Mesendoderm (in vitro differentiated cells): ENCODE data around the gene TRIM56.
"Not testable (repeated sequence)": the region's sequence is repeated elsewhere in the genome, so short reads cannot be mapped to it uniquely, and the experiment has no call there.

Experiments
- DNase-seq: peaks from one replicate; pipeline ENCODE4 v3.0.0; 2013
- H2AK5ac ChIP-seq: 2 replicates; pipeline ENCODE4 v1.6.1; 2013; ENCODE audit warnings: low read length, inconsistent platforms
- H2BK120ac ChIP-seq: 2 replicates; pipeline ENCODE4 v1.6.1; 2013; ENCODE audit warnings: low read depth, mild to moderate bottlenecking, low read length, moderate library complexity, mixed read lengths
- H2BK15ac ChIP-seq: replicated peaks from 2 replicates; pipeline ENCODE4 v1.6.1; 2013; ENCODE audit warnings: low read depth, mild to moderate bottlenecking, moderate library complexity
- H2BK5ac ChIP-seq: 2 replicates; pipeline ENCODE4 v1.6.1; 2013; ENCODE audit warnings: low read length, inconsistent platforms
- H3K18ac ChIP-seq: 2 replicates; pipeline ENCODE4 v1.6.1; 2013; ENCODE audit warnings: mild to moderate bottlenecking, low read length, mixed read lengths
- H3K23ac ChIP-seq: one replicate; pipeline ENCODE4 v1.6.1; 2013; ENCODE audit warnings: low read length
- H3K27ac ChIP-seq: 2 replicates; pipeline ENCODE4 v1.5.1; 2013; ENCODE audit warnings: low read depth, mild to moderate bottlenecking, inconsistent platforms, low read length, moderate library complexity
- H3K27me3 ChIP-seq: 2 replicates; pipeline ENCODE4 v1.6.1; 2013; ENCODE audit warnings: low read length, control low read depth, mild to moderate bottlenecking, inconsistent platforms; ENCODE audit not compliant: insufficient read depth, poor library complexity
- H3K36me3 ChIP-seq: 2 replicates; pipeline ENCODE4 v1.6.1; 2013; ENCODE audit warnings: low read length, inconsistent platforms; ENCODE audit not compliant: control insufficient read depth, insufficient read depth
- H3K4ac ChIP-seq: one replicate; pipeline ENCODE4 v1.6.1; 2013; ENCODE audit warnings: low read depth, mild to moderate bottlenecking, low read length, moderate library complexity
- H3K4me1 ChIP-seq: 2 replicates; pipeline ENCODE4 v1.6.1; 2013; ENCODE audit warnings: low read depth, low read length, inconsistent platforms; ENCODE audit not compliant: control insufficient read depth
- H3K4me2 ChIP-seq: 2 replicates; pipeline ENCODE4 v1.6.1; 2013; ENCODE audit warnings: low read length
- H3K4me3 ChIP-seq: 2 replicates; pipeline ENCODE4 v1.5.1; 2013; ENCODE audit warnings: mild to moderate bottlenecking, low read length
- H3K56ac ChIP-seq: one replicate; pipeline ENCODE4 v1.6.1; 2013; ENCODE audit warnings: low read length
- H3K79me1 ChIP-seq: 2 replicates; pipeline ENCODE4 v1.6.1; 2013; ENCODE audit warnings: low read length, inconsistent platforms
- H3K79me2 ChIP-seq: 2 replicates; pipeline ENCODE4 v1.6.1; 2013; ENCODE audit warnings: mild to moderate bottlenecking, low read length; ENCODE audit not compliant: control insufficient read depth, insufficient read depth
- H3K9ac ChIP-seq: 2 replicates; pipeline ENCODE4 v1.6.1; 2013; ENCODE audit warnings: low read length, inconsistent platforms
- H4K5ac ChIP-seq: one replicate; pipeline ENCODE4 v1.6.1; 2013; ENCODE audit warnings: low read length
- H4K8ac ChIP-seq: one replicate; pipeline ENCODE4 v1.6.1; 2013; ENCODE audit warnings: low read depth, mild to moderate bottlenecking, control low read depth, low read length, moderate library complexity
- WGBS: extraction: QIAGEN DNeasy Blood & Tissue Kit; methylation state at CpG from one replicate; pipeline ENCODE4 v1.1.7; 2013; ENCODE audit warnings: low lambda C conversion rate, missing lambda C conversion rate; ENCODE audit not compliant: insufficient coverage; ENCODE audit errors: extremely low coverage; 5-methylcytosine and 5-hydroxymethylcytosine counted together

Gene TRIM56

DNA sequence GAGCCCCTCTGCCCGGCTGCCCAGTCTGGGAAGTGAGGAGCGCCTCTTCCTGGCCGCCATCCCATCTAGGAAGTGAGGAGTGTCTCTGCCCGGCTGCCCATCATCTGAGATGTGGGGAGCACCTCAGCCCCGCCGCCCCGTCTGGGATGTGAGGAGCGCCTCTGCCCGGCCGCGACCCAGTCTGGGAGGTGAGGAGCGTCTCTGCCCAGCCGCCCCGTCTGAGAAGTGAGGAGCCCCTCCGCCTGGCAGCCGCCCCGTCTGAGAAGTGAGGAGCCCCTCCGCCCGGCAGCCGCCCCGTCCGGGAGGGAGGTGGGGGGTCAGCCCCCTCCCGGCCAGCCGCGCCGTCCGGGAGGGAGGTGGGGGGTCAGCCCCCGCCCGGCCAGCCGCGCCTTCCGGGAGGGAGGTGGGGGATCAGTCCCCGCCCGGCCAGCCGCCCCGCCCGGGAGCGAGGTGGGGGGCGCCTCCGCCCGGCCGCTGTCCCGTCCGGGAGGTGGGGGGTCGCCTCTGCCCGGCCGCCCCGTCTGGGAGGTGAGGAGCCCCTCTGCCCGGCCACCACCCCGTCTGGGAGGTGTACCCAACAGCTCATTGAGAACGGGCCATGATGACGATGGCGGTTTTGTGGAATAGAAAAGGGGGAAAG is 7.1 kb downstream of the TRIM56 start:
- not testable (repeated sequence) for DNase-seq, H3K79me1 ChIP-seq, H4K5ac ChIP-seq, H3K79me2 ChIP-seq, H3K36me3 ChIP-seq, H2AK5ac ChIP-seq, H3K27me3 ChIP-seq, H2BK15ac ChIP-seq, H3K4me3 ChIP-seq, H3K27ac ChIP-seq, H3K56ac ChIP-seq, H3K4ac ChIP-seq, H2BK5ac ChIP-seq, H3K4me1 ChIP-seq, H3K18ac ChIP-seq, H3K9ac ChIP-seq, H3K4me2 ChIP-seq, H2BK120ac ChIP-seq, H3K23ac ChIP-seq, H4K8ac ChIP-seq
- no CpG with 5 or more reads among the region's 53 CpGs for WGBS

DNA sequence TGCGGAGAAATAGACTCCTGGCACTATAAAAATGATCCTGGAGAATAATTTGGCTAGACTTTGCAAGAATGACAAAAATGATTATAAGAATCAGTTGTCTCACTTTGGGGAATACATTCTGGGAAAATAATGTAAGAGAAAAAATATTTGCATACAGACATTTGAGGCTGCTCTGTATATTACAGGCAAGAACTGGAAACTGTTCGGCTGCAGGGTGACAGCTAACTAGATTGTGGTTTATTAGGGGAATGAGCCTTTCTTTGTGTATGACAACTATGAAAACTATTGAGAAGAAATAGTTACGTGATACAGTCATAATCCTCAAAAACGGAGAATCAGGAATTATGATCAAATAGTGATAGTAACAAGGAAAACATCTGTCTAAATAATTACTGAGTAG is 8.6 kb downstream of the TRIM56 start:
- Histone ChIP-seq H4K5ac (no peak overlapping the region), H2BK5ac (no peak overlapping the region), H3K27ac (no peak overlapping the region), H3K79me1 (no peaks in the 10 kb centered on the region), H3K9ac (no peak overlapping the region), H2BK15ac (no peak overlapping the region), H3K4me3 (no peak overlapping the region), H2BK120ac (no peak overlapping the region), H3K4ac (no peak overlapping the region), H3K56ac (no peak overlapping the region), H2AK5ac (no peak overlapping the region), H3K79me2 (no peaks in the 10 kb centered on the region), H4K8ac (no peak overlapping the region), H3K27me3 (no peaks in the 10 kb centered on the region), H3K4me1 (no peaks in the 10 kb centered on the region), H3K4me2 (no peak overlapping the region), H3K18ac (no peak overlapping the region), H3K23ac (no peak overlapping the region), H3K36me3 (no peaks in the 10 kb centered on the region)
- DNase-seq: no peak
- no CpG with 5 or more reads among the region's 4 CpGs for WGBS

DNA sequence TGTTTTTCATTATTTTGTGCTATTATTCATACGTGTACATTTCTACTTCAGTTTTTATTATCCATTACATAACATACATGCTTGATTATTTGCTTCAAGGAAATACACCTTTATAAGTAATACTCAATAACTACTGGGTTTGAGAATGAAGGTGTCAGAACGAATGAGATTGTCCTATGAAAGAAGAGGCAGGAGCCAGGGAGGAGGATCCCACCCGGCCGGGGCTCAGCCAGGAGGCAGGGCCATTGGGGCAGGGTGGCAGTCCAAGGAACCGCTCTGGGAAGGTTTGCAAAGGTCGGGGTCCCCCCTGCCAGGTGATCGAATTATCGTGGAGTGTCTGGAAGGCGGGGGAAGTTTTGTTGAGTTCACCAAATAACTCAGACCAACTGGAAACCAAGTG is 9.1 kb downstream of the TRIM56 start:
- no CpG with 5 or more reads among the region's 9 CpGs for WGBS
- Histone ChIP-seq H3K4me3 (no peak overlapping the region), H3K79me1 (no peaks in the 10 kb centered on the region), H3K27me3 (no peaks in the 10 kb centered on the region), H3K36me3 (no peaks in the 10 kb centered on the region), H3K79me2 (no peaks in the 10 kb centered on the region), H3K18ac (no peak overlapping the region), H2BK5ac (no peak overlapping the region), H3K23ac (no peak overlapping the region), H3K9ac (no peak overlapping the region), H3K4me1 (no peaks in the 10 kb centered on the region), H3K4me2 (no peak overlapping the region), H3K4ac (no peak overlapping the region), H2BK15ac (no peak overlapping the region), H4K8ac (no peak overlapping the region), H2BK120ac (no peak overlapping the region), H2AK5ac (no peak overlapping the region), H3K27ac (no peak overlapping the region), H3K56ac (no peak overlapping the region), H4K5ac (no peak overlapping the region)
- DNase-seq: no peak

DNA sequence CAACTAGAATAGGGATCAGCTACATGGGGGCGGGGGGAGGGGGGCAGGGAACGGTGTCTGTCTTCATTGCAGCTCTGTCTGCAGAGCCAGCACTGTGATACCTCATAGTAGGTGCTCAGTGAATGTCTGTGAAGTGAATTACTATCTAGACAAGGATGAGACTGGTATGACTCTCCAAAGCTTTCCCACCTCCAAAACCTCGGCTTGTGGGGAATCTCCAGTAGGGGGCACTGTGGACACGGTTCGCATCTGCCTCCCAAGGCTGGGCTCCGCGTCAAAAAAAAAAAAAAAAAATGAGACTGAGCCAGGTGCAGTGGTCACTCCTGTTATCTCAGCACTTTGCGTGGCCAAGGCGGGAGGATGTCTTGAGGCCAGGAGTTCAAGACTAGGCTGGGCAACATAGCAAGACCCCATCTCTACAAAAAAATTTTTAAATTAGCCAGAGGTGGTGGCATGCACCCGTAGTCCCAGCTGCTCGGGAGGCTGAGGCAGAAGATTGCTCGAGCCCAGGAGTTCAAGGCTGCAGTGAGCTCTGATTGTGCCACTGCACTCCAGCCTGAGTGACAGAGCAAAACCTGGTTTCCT is 9.6 kb downstream of the TRIM56 start:
- no peak overlapping the region for H3K18ac ChIP-seq
- DNase-seq: peak; percentile 83
- no peak overlapping the region for H3K56ac ChIP-seq
- no peak overlapping the region for H3K23ac ChIP-seq
- no peaks in the 10 kb centered on the region for H3K79me1 ChIP-seq
- H3K79me2 ChIP-seq: no peaks in the 10 kb centered on the region
- no peak overlapping the region for H3K4ac ChIP-seq
- no peak overlapping the region for H2BK15ac ChIP-seq
- H3K27ac ChIP-seq: no peak overlapping the region
- H3K4me1 ChIP-seq: no peaks in the 10 kb centered on the region
- no peaks in the 10 kb centered on the region for H3K27me3 ChIP-seq
- H3K4me2 ChIP-seq: no peak overlapping the region
- WGBS: no CpG with 5 or more reads among the region's 12 CpGs
- no peak overlapping the region for H4K8ac ChIP-seq
- no peak overlapping the region for H2AK5ac ChIP-seq
- H4K5ac ChIP-seq: no peak overlapping the region
- no peak overlapping the region for H2BK5ac ChIP-seq
- no peak overlapping the region for H2BK120ac ChIP-seq
- no peaks in the 10 kb centered on the region for H3K36me3 ChIP-seq
- H3K4me3 ChIP-seq: no peak overlapping the region
- no peak overlapping the region for H3K9ac ChIP-seq

DNA sequence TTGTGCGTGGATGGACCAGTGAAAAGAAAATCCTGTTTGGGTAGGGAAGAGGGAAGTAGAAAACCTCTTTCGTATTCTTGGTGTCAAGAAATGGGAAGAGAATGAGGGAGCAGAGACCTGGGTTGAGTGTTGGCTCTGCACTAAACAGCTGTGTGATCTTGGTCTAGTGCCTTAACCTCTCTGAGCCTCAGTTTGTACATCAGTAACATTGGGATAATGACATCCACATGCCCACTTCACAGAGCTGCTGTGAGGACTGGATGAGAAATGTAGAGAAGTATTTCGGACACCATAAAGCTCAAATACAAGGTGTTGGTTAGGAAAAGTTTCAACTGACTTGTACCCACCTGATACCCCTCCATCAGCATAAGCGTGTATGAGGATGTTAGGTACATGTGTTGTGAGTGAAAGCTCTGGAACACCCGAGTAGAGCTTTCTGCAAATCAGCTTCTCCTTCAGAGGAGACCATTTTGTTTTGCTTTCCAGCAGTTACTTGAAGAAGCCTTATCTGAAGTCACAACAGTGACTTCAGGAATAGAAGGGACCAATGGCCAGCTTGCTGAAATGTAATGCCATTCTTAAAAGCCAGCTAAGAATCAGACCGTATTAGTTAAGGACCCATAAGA is 11.2 kb downstream of the TRIM56 start:
- H3K9ac ChIP-seq: no peak overlapping the region
- no peaks in the 10 kb centered on the region for H3K79me1 ChIP-seq
- no peak overlapping the region for H3K27ac ChIP-seq
- no peaks in the 10 kb centered on the region for H3K27me3 ChIP-seq
- H3K23ac ChIP-seq: no peak overlapping the region
- no peak overlapping the region for H2BK15ac ChIP-seq
- H3K4ac ChIP-seq: no peak overlapping the region
- H3K79me2 ChIP-seq: no peaks in the 10 kb centered on the region
- H3K18ac ChIP-seq: peak overlapping the region; percentile 62
- no peak overlapping the region for H4K5ac ChIP-seq
- no peak overlapping the region for H3K56ac ChIP-seq
- H3K4me2 ChIP-seq: no peak overlapping the region
- H3K4me3 ChIP-seq: no peak overlapping the region
- peaks cover 5% of the 10 kb centered on the region for H3K4me1 ChIP-seq
- no CpG with 5 or more reads among the region's 6 CpGs for WGBS
- DNase-seq: no peak
- H2BK5ac ChIP-seq: no peak overlapping the region
- no peak overlapping the region for H4K8ac ChIP-seq
- no peak overlapping the region for H2AK5ac ChIP-seq
- no peaks in the 10 kb centered on the region for H3K36me3 ChIP-seq
- no peak overlapping the region for H2BK120ac ChIP-seq
